HuH-7.5 (cell line): Measurements from ENCODE around the gene CD300LF.

ENCODE experiments used
- DNase-seq: peaks from one replicate; pipeline ENCODE4 v3.0.0; 2011; ENCODE audit warnings: low spot score

The CD300LF gene

GRCh38 chr17:74686761-74687160, 26.0 kb downstream of the CD300LF start:
- DNase-seq = no peak

- DNase-seq = no peak
Observed at GRCh38 chr17:74682471-74683190, 30.1 kb downstream of the CD300LF start.

GRCh38 chr17:74682028-74682427, 30.7 kb downstream of the CD300LF start:
- DNase-seq = no peak

GRCh38 chr17:74680941-74681340, 31.8 kb downstream of the CD300LF start:
- DNase-seq = no peak

GRCh38 chr17:74680213-74680612, 32.5 kb downstream of the CD300LF start:
- no peak for DNase-seq

- DNase-seq = no peak
Observed at GRCh38 chr17:74679374-74679773, 33.3 kb downstream of the CD300LF start.

GRCh38 chr17:74678541-74678940, 34.2 kb downstream of the CD300LF start:
- DNase-seq = no peak

GRCh38 chr17:74677558-74678466, 34.9 kb downstream of the CD300LF start:
- DNase-seq = no peak

GRCh38 chr17:74671031-74671771, 41.5 kb downstream of the CD300LF start:
- DNase-seq = peak; percentile 51

GRCh38 chr17:74670329-74670728, 42.4 kb downstream of the CD300LF start:
- DNase-seq = no peak

- no peak for DNase-seq
Observed at GRCh38 chr17:74663561-74663960, 49.2 kb downstream of the CD300LF start.

- no peak for DNase-seq
Observed at GRCh38 chr17:74659889-74660288, 52.8 kb downstream of the CD300LF start.

GRCh38 chr17:74658620-74659019, 54.1 kb downstream of the CD300LF start:
- no peak for DNase-seq

- DNase-seq = no peak
Observed at GRCh38 chr17:74654742-74655141, 58.0 kb downstream of the CD300LF start.

- DNase-seq = no peak
Observed at GRCh38 chr17:74652020-74652419, 60.7 kb downstream of the CD300LF start.

GRCh38 chr17:74649909-74650308, 62.8 kb downstream of the CD300LF start:
- DNase-seq = no peak

- DNase-seq = no peak
Observed at GRCh38 chr17:74647871-74648672, 64.7 kb downstream of the CD300LF start.

GRCh38 chr17:74646231-74646630, 66.5 kb downstream of the CD300LF start:
- no peak for DNase-seq

- no peak for DNase-seq
Observed at GRCh38 chr17:74645010-74645409, 67.7 kb downstream of the CD300LF start.

GRCh38 chr17:74644419-74644818, 68.3 kb downstream of the CD300LF start:
- DNase-seq = no peak
